A204.1 (cell line): ENCODE results near the gene BAG1.

Experiments used
- FAIRE-seq: peaks from 2 replicates; lab custom pipeline; 2012; peaks lifted over from hg19 to GRCh38; lab: Jason Lieb, UNC

BAG1 gene

GRCh38 chr9:33209394-33209793, 55.1 kb downstream of the BAG1 start:
- FAIRE-seq, result no peak

- no peak for FAIRE-seq
Observed at GRCh38 chr9:33202552-33203201, 61.8 kb downstream of the BAG1 start.
